HG03045 (cell line): ENCODE results near the gene IFI27L1.

Experiments
- ATAC-seq: cut with Tn5 transposase; IDR thresholded peaks from one replicate; pipeline ENCODE4 v1.9.1; 2021; ENCODE audit warnings: mild to moderate bottlenecking, moderate library complexity; ENCODE audit not compliant: unreplicated experiment

The IFI27L1 gene, protein sequence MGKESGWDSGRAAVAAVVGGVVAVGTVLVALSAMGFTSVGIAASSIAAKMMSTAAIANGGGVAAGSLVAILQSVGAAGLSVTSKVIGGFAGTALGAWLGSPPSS

DNA sequence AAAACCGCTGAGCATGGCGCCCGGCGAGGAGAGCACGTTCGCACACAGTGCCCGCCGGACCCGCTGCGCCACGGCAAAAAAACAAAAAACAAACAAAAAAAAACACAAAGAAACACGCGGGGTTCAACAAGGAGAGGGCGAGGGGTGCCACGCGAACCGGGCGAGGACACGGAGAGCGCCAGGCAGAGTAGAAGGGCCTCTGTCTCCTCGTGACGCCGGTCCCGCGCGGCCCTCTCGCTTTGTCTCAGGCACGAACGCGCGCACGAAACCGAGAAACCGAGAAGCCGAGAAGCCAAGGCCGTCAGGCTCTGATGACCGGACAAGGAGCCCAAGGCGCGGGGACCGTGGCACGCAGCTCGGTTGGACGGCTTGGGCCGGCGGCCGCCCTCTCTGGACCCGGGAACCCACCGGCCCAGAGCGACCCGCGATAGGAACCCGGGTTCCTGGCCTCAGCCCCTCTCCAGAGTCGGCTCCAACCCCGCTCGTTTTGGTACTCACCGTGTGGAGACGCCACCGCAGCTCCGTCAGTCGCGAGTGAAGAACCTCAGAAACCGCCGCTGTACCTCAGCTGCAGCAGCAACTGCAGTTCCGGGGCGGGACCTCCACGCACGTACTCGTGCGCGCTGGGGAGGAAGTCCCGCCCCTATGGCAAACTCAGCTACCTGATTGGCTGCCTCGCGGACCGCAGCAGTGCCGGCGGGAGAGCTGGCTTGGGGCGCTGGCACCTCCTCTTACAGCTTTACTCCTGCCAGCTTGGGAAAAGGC lies at the start of gene IFI27L1, which contains the start of gene DDX24:
TSS of gene IFI27L1 (plus strand) at position 690 of the 765 bp plus-strand sequence. CDS start 15,628 bp downstream, outside the sequence.
TSS of gene DDX24 (minus strand) at position 582 of the 765 bp plus-strand sequence. CDS start 1,460 bp downstream, outside the sequence.
- peak; percentile 98 for ATAC-seq

- no peak for ATAC-seq
Observed at GRCh38 chr14:94031883-94032279, 49.2 kb upstream of the IFI27L1 start.

GRCh38 chr14:94034886-94035285 lies 46.2 kb upstream of the IFI27L1 start:
- ATAC-seq, result no peak

- ATAC-seq, result peak; percentile 72
Observed at GRCh38 chr14:94036313-94037167, 44.6 kb upstream of the IFI27L1 start.

GRCh38 chr14:94037954-94038353 lies 43.2 kb upstream of the IFI27L1 start:
- no peak for ATAC-seq

DNA sequence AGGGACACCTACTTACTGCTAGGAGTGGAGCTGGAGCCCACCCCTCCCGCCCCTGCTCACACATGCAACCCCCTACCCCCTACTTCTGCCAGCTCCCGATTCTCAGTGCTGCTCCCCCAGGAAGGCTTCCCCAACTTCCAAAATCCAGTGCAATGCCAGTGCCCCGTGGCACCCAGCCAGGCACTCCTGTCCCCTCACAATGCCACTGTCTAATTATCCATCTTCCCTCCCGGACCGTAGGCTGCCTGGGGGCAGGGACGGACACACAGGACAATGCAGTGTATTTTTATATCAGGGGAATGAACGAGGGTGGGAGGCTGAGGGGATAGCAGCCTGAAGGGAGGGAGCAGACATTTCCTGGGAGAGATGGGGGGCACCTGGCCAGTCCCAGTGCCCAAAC lies 42.6 kb upstream of the IFI27L1 start:
- ATAC-seq, result no peak

GRCh38 chr14:94038921-94039629 lies 42.0 kb upstream of the IFI27L1 start:
- ATAC-seq, result no peak

- no peak for ATAC-seq
Observed at GRCh38 chr14:94040247-94040646, 40.9 kb upstream of the IFI27L1 start.

- ATAC-seq, result no peak
Observed at GRCh38 chr14:94040796-94041195, 40.3 kb upstream of the IFI27L1 start.

DNA sequence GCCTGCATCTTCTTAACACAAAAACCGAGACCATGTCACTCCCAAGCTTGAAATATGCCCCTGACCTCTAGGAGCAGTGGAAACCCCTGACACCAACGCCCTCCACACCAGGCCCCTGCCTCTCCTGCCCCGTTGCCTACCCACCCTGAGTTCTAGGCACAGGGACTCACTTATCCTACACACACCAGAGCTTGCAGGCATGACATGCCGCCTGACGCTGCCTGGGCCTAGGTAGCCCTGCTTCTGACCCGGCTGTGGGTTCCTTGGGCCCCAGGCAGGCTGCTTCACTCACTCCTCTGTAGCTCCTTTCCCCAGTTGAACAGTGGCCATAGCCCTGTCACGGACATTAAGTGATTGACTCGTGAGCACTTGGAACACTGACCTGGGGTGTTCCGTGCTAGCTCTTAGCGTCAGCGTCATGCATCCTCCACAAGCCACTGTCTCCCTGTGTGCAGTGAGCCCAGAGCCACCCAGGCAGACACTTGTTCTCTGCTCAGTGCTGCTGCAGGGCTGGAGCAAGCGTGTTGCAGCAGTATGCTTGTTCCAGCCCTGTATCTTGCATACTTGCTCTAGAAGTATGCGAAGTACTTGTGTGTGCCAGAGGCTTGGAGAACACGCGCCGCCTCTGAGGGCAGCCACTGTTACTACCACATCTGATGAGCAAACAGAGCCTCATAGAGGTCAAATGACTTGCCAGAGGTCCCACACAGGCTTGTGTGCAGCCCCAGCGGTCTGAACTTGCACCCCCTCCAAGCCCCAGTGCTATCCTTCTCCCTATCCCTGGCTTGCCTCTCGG lies 39.4 kb upstream of the IFI27L1 start:
- ATAC-seq, result no peak

- no peak for ATAC-seq
Observed at GRCh38 chr14:94042433-94043091, 38.5 kb upstream of the IFI27L1 start.

GRCh38 chr14:94043111-94043755 lies 37.9 kb upstream of the IFI27L1 start:
- ATAC-seq, result no peak

DNA sequence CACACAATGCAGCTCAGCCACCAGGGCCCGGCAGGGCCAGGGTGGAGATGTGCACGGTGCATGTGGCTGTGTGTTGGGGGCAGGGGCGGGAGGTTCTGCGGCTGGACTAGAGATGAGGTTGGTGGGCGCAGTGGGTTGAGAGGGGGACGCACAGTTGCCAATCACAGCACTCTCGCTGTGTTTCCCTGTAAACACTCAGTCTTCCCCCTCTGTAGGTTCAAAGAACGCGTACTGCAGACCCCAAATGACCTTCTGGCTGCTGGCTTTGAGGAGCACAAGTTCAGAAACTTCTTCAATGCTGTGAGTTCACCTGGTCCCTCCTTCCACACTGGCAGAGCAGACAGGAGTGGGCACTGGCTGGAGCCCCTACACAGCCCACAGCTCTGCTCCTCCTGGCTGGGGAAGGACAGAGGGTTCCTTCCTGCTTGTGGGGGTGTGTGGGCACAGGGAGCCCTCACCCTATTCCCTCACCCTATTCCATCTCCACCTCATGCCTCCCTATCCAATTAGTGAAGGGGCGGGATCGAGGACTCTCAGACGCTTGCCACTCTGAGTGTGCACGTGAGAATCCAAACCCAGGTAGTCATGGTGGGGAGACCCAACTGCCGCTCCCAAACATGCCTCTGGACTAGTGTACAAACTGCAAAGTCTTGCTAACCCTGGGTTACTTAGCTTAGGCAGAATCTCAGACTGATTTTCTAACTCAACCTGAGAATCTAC lies 37.2 kb upstream of the IFI27L1 start:
- no peak for ATAC-seq

GRCh38 chr14:94044476-94045091 lies 36.5 kb upstream of the IFI27L1 start:
- ATAC-seq, result no peak

GRCh38 chr14:94045101-94045500 lies 36.0 kb upstream of the IFI27L1 start:
- ATAC-seq, result no peak

GRCh38 chr14:94045563-94046345 lies 35.4 kb upstream of the IFI27L1 start:
- no peak for ATAC-seq

- ATAC-seq, result no peak
Observed at GRCh38 chr14:94046696-94047250, 34.3 kb upstream of the IFI27L1 start.
